Hepatocyte (in vitro differentiated cells): ENCODE measurements around the gene TAS2R46. TPM values are rescaled to one million over a fixed set of nuclear protein-coding genes. Genes with fewer than 3 reads are reported as not detected.
"Not testable (repeated sequence)": the region's sequence is repeated elsewhere in the genome, so short reads cannot be mapped to it uniquely, and the experiment has no call there.

Experiments
- DNase-seq: peaks from one replicate; pipeline ENCODE4 v3.0.0-alpha.2; 2016; ENCODE audit warnings: low spot score
- H2AFZ ChIP-seq: fragments of 200-600 bp; sonication (generic); 2 replicates; pipeline ENCODE4 v1.6.0; 2016; ENCODE audit warnings: antibody characterized with exemption, mild to moderate bottlenecking
- H3K27ac ChIP-seq: fragments of 200-600 bp; sonication (generic); 2 replicates; pipeline ENCODE4 v1.5.1; 2016; ENCODE audit warnings: mild to moderate bottlenecking
- H3K27me3 ChIP-seq: fragments of 200-600 bp; sonication (generic); 2 replicates; pipeline ENCODE4 v1.6.1; 2016
- H3K36me3 ChIP-seq: fragments of 200-600 bp; sonication (generic); replicated peaks from 2 replicates; pipeline ENCODE4 v1.5.1; 2016; ENCODE audit warnings: low read depth; ENCODE audit not compliant: insufficient read depth
- H3K4me1 ChIP-seq: fragments of 200-600 bp; sonication (generic); 2 replicates; pipeline ENCODE4 v1.5.1; 2016; ENCODE audit warnings: mild to moderate bottlenecking, moderate library complexity; ENCODE audit not compliant: insufficient read depth
- H3K4me2 ChIP-seq: fragments of 200-600 bp; sonication (generic); 2 replicates; pipeline ENCODE4 v1.6.0; 2016
- H3K4me3 ChIP-seq: fragments of 200-600 bp; sonication (generic); 2 replicates; pipeline ENCODE4 v1.5.1; 2016; ENCODE audit warnings: mild to moderate bottlenecking
- H3K79me2 ChIP-seq: fragments of 200-600 bp; sonication (generic); 2 replicates; pipeline ENCODE4 v1.6.0; 2017; ENCODE audit warnings: mild to moderate bottlenecking
- H3K9me2 ChIP-seq: fragments of 200-600 bp; sonication (generic); replicated peaks from 2 replicates; pipeline ENCODE4 v1.6.0; 2017; ENCODE audit warnings: mild to moderate bottlenecking; ENCODE audit not compliant: insufficient read depth
- H3K9me3 ChIP-seq: fragments of 200-600 bp; sonication (generic); 2 replicates; pipeline ENCODE4 v1.5.1; 2016; ENCODE audit warnings: low read depth, mild to moderate bottlenecking
- H4K20me1 ChIP-seq: fragments of 200-600 bp; sonication (generic); 2 replicates; pipeline ENCODE4 v1.6.0; 2016; ENCODE audit warnings: mild to moderate bottlenecking; ENCODE audit not compliant: insufficient read depth, poor library complexity, severe bottlenecking
- EZH2 ChIP-seq: fragments of 200-600 bp; sonication (generic); IDR thresholded peaks from 2 replicates; pipeline ENCODE4 v1.6.1; 2016; ENCODE audit warnings: antibody characterized with exemption, mild to moderate bottlenecking, borderline replicate concordance
- EZH2phosphoT487 ChIP-seq: fragments of 200-600 bp; sonication (generic); IDR thresholded peaks from one replicate; pipeline ENCODE4 v1.6.1; 2018; ENCODE audit warnings: antibody characterized with exemption, mild to moderate bottlenecking, low read depth, moderate library complexity; ENCODE audit not compliant: unreplicated experiment, severe bottlenecking
- WGBS: methylation state at CpG from one replicate; pipeline ENCODE4 v1.1.6; 2016; ENCODE audit warnings: low lambda C conversion rate; ENCODE audit errors: missing lambda C conversion rate; 5-methylcytosine and 5-hydroxymethylcytosine counted together
- polyA plus RNA-seq: library from polyadenylated mRNA; unstranded; fragments of >200 nt; fragmentation: Nextera tagmentation; extraction: Ambion mirVana; gene quantifications from 2 replicates; pipeline ENCODE4 v1.2.1, GENCODE V29; 2016
- total RNA-seq: library from RNA; depleted of rRNA; stranded (reverse); fragments of >200 nt; gene quantifications from 2 replicates; pipeline ENCODE4 v1.2.3, GENCODE V29; 2014
- TF ChIP-seq, protein P1 (sequence below): fragments of 200-600 bp; sonication (generic); IDR thresholded peaks from 2 replicates; pipeline ENCODE4 v1.5.1; 2016; ENCODE audit warnings: antibody characterized with exemption, mild to moderate bottlenecking; ENCODE audit not compliant: poor library complexity

Gene TAS2R46
- total and polyA plus RNA-seq, 2 experiments from 2014 or later = 2.9 TPM; not detected in 1

GRCh38 chr12:11106288-11106687 lies 44.2 kb upstream of the TAS2R46 start:
- no peak overlapping the region for H3K4me2 ChIP-seq
- H3K4me3 ChIP-seq = no peak overlapping the region
- no peaks in the 10 kb centered on the region for H3K4me1 ChIP-seq
- H4K20me1 ChIP-seq = no peaks in the 10 kb centered on the region
- peaks cover 43% of the 10 kb centered on the region for H3K79me2 ChIP-seq
- H2AFZ ChIP-seq = no peak overlapping the region
- no peaks in the 10 kb centered on the region for H3K27me3 ChIP-seq
- no peak overlapping the region for H3K27ac ChIP-seq
- H3K9me3 ChIP-seq = peaks cover under 1% of the 10 kb centered on the region
- no peak for DNase-seq
- 91% methylated on average over 2 of the region's 2 CpGs for WGBS
- H3K36me3 ChIP-seq = no peaks in the 10 kb centered on the region
- TF ChIP-seq, protein P1, sequence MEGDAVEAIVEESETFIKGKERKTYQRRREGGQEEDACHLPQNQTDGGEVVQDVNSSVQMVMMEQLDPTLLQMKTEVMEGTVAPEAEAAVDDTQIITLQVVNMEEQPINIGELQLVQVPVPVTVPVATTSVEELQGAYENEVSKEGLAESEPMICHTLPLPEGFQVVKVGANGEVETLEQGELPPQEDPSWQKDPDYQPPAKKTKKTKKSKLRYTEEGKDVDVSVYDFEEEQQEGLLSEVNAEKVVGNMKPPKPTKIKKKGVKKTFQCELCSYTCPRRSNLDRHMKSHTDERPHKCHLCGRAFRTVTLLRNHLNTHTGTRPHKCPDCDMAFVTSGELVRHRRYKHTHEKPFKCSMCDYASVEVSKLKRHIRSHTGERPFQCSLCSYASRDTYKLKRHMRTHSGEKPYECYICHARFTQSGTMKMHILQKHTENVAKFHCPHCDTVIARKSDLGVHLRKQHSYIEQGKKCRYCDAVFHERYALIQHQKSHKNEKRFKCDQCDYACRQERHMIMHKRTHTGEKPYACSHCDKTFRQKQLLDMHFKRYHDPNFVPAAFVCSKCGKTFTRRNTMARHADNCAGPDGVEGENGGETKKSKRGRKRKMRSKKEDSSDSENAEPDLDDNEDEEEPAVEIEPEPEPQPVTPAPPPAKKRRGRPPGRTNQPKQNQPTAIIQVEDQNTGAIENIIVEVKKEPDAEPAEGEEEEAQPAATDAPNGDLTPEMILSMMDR = no peak
- TF ChIP-seq EZH2phosphoT487 (no peak), EZH2 (no peak)
- H3K9me2 ChIP-seq = no peaks in the 10 kb centered on the region

GRCh38 chr12:11105546-11105945 lies 43.5 kb upstream of the TAS2R46 start:
- TF ChIP-seq, protein P1 = no peak
- no peak for TF ChIP-seq EZH2phosphoT487
- no peak for TF ChIP-seq EZH2
- DNase-seq = no peak
- H3K79me2 ChIP-seq = peaks cover 43% of the 10 kb centered on the region
- H3K36me3 ChIP-seq = no peaks in the 10 kb centered on the region
- H3K4me2 ChIP-seq = no peak overlapping the region
- no peak overlapping the region for H3K27ac ChIP-seq
- no peak overlapping the region for H3K4me3 ChIP-seq
- no peaks in the 10 kb centered on the region for H3K9me2 ChIP-seq
- H3K9me3 ChIP-seq = no peaks in the 10 kb centered on the region
- 66% methylated on average over 2 of the region's 2 CpGs for WGBS
- no peaks in the 10 kb centered on the region for H4K20me1 ChIP-seq
- H2AFZ ChIP-seq = no peak overlapping the region
- H3K4me1 ChIP-seq = no peaks in the 10 kb centered on the region
- H3K27me3 ChIP-seq = no peaks in the 10 kb centered on the region

DNA sequence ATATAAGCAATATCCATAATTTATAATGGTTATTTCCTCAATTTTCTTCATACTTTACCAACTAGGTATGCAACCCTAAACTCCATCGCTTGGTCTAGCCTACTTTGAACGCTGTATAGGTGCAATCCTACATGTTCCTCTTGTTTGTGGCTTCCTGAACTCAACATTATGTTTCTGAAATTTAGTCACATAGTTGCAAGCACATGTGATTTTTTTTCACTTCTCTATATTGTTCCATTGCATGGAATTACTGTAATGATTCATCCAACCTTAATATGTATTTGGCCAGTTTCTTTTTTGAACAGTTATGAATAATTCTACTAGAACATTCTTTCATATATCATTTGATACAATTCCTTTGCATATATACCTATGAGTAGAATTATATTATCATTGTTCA lies 32.8 kb upstream of the TAS2R46 start:
- H3K4me3 ChIP-seq, H3K4me2 ChIP-seq, H2AFZ ChIP-seq, H3K27ac ChIP-seq, H3K36me3 ChIP-seq, H3K27me3 ChIP-seq, H3K4me1 ChIP-seq, H3K9me3 ChIP-seq, DNase-seq, H3K9me2 ChIP-seq, H4K20me1 ChIP-seq: not testable (repeated sequence)
- WGBS = no CpG with 5 or more reads among the region's 2 CpGs
- peaks cover 17% of the 10 kb centered on the region for H3K79me2 ChIP-seq

GRCh38 chr12:11092128-11092527 lies 30.0 kb upstream of the TAS2R46 start, which contains the start of gene TAS2R43:
TSS of gene TAS2R43 (minus strand) at chr12:11092313. CDS start at chr12:11092229, 84 bp downstream.
- DNase-seq = no peak
- Histone ChIP-seq H3K79me2 (no peaks in the 10 kb centered on the region), H4K20me1 (no peaks in the 10 kb centered on the region), H3K9me3 (no peaks in the 10 kb centered on the region), H2AFZ (no peak within 1 kb of the TSS), H3K4me2 (no peak within 1 kb of the TSS), H3K9me2 (no peaks in the 10 kb centered on the region), H3K36me3 (no peaks in the 10 kb centered on the region), H3K27me3 (no peaks in the 10 kb centered on the region), H3K27ac (no peak within 1 kb of the TSS), H3K4me1 (no peaks in the 10 kb centered on the region), H3K4me3 (no peak within 1 kb of the TSS)
- WGBS = 93% methylated on average over 6 of the region's 6 CpGs
- TF ChIP-seq, protein P1 = no peak
- no peak for TF ChIP-seq EZH2phosphoT487
